ENCODE results near the gene UBXN2A. TPM values are rescaled to one million over a fixed set of nuclear protein-coding genes. Genes with fewer than 3 reads are reported as not detected.

Gene UBXN2A
- total RNA-seq, 4 donors from 2014 or later = 8.4 to 16.1 (median 13.5) TPM

DNA sequence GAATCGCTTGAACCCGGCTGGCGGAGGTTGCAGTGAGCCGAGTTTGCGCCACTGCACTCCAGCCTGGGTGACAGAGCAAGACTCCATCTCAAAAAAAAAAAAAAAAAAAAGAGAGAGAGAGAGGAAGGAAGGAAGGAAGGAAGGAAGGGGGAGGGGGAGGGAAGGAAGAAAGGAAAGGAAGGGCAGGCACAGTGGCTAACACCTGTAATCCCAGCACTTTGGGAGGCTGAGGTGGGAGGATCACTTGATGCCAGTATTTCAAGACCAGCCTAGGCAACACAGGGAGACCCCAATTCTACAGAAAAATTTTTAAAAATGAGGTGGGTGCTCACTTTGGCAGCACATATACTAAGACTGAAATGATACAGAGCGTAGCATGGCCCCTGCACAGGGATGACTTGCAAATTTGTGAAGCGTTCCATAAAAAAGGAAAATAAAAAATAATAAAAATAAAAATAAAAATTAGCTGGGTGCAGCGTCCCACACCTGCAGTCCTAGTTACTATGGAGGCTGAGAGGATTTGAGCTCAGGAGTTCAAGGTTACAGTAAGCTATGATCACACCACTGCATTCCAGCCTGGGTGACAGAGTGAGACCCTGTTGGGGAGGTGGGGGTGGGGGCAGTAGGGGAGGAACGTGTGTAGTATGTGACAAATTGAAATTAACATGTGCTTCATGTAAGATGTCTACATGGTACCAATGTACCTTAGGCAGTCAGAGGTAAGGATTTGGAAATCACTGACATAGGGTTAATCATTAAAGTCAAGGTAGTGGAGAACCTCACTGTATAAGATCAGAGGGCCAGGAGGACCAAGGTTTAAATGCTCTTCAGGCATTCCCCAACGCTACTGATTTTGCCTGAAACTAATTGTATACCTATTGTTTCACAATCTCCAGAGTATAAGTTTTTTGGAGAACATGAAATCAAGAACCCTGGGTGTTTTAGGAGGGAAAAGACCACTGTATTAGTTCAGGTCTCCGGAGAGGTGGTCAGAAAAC is 105.5 kb downstream of the UBXN2A start:
- no peak for DNase-seq (ENCODE audit: low spot score)
- no peak for ATAC-seq (ENCODE audit: low FRiP score)
- TF ChIP-seq CTCF (IDR thresholded peaks at IDR 0.05) = no peak

GRCh38 chr2:24046599-24046929 is 106.3 kb downstream of the UBXN2A start:
- no peak for TF ChIP-seq CTCF (IDR thresholded peaks at IDR 0.05)
- no peak for DNase-seq (ENCODE audit: low spot score)
- ATAC-seq (ENCODE audit: low FRiP score) = no peak

DNA sequence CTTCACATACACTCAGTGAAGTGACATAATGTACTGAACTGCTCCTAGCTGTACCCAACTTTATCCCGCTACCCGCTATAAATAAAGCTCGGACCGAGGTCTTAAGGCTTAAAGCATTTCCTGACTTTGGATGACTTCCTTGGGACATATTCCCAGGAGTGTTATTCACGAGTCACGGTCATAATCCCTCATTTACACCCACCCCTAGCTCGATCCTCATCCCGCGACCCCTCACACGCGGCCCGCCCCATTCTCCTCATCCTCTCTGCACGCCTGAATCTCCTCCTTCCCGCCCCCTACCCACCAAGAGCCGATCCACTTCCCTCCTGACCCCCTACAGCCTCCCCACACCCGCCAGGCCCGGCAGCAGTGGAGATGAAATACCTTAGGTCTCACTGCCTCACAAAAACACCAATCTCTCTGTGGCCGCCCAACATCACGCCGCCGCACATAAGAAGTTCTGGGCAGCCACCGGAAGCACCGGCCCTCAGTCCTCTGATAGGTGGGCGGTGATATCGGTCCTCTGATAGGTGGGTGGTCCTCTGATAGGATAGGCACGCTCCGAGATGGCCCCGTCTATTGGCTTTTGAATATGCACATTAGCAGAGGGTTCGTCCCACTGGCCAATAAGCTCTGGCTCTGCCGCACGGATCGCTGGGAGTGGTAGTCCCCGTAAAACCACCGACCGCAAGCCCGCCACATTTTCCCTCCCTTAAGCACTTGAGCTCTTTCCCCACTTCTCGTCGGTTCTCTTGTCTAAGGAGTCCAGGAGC is 106.9 kb downstream of the UBXN2A start, which contains the start of gene WDCP:
Gene WDCP (minus strand): TSS at position 462 of the 773 bp plus-strand sequence. CDS start 7,897 bp downstream, outside the sequence.
- DNase-seq (ENCODE audit: low spot score) (peak; percentile 83), ATAC-seq (ENCODE audit: low FRiP score) (peak; percentile 99)
- no peak for TF ChIP-seq CTCF (IDR thresholded peaks at IDR 0.05)

- no peak for TF ChIP-seq CTCF (IDR thresholded peaks at IDR 0.05)
- DNase-seq (ENCODE audit: low spot score) (no peak), ATAC-seq (ENCODE audit: low FRiP score) (no peak)
Measured at GRCh38 chr2:24047703-24048033, 107.4 kb downstream of the UBXN2A start.

GRCh38 chr2:24048769-24049484 is 108.7 kb downstream of the UBXN2A start:
- TF ChIP-seq CTCF (IDR thresholded peaks at IDR 0.05) = no peak
- no peak for ATAC-seq (ENCODE audit: low FRiP score)
- DNase-seq (ENCODE audit: low spot score) = no peak

- DNase-seq (ENCODE audit: low spot score) = no peak
- peak; percentile 66 for ATAC-seq (ENCODE audit: low FRiP score)
Measured at GRCh38 chr2:24049485-24050021, 109.3 kb downstream of the UBXN2A start, which contains the start of gene FKBP1B. Gene FKBP1B (plus strand): TSS chr2:24049741. CDS start chr2:24049850, 109 bp downstream.

More at GRCh38 chr2:24049485-24050021, 109.3 kb downstream of the UBXN2A start, which contains the start of gene FKBP1B:
- TF ChIP-seq CTCF (IDR thresholded peaks at IDR 0.05) = no peak
